ENCODE data around the gene WDR74. TPM values are rescaled to one million over a fixed set of nuclear protein-coding genes. Genes with fewer than 3 reads are reported as not detected.

WDR74 gene
- total and polyA plus RNA-seq, 9 of the 15 experiments (the other 6 are each of a cell fraction or from before 2014, with no cell fraction given): 32.7 to 210 (median 114) TPM

DNA sequence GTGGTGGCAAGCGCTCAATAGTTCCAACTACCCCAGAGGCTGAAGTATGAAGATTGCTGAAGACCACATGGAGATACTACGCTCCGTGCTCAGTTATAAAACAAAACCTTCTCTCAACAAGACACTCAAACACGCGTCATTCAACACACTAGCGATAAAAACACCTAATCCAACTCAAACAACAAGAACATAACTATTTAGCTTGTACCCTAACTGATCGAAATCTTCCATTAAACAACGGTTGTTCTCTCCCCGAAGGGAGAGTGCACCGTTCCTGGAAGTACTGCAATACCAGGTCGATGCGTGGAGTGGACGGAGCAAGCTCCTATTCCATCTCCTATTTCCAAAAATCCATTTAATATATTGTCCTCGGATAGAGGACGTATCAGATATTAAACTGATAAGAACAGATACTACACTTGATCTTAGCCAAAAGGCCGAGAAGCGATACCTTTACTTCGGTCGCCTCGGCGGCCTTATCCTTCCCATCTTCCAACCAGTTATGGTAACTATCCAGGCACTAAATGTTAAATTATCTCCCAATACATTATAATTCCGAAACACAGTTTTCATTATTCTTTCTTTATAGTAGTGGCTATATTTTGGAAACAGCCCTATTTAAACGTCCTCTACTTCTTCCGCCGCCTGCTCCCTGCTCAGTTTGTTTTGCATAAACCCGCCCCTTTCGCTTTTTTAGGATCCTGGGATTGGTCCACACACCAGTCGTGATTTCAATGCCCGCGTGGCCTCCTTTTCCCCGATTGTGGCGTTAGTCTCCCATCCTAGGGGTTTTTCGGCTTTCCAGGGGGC, 2.2 kb upstream of the WDR74 start (continued):
- TF ChIP-seq, protein P1, sequence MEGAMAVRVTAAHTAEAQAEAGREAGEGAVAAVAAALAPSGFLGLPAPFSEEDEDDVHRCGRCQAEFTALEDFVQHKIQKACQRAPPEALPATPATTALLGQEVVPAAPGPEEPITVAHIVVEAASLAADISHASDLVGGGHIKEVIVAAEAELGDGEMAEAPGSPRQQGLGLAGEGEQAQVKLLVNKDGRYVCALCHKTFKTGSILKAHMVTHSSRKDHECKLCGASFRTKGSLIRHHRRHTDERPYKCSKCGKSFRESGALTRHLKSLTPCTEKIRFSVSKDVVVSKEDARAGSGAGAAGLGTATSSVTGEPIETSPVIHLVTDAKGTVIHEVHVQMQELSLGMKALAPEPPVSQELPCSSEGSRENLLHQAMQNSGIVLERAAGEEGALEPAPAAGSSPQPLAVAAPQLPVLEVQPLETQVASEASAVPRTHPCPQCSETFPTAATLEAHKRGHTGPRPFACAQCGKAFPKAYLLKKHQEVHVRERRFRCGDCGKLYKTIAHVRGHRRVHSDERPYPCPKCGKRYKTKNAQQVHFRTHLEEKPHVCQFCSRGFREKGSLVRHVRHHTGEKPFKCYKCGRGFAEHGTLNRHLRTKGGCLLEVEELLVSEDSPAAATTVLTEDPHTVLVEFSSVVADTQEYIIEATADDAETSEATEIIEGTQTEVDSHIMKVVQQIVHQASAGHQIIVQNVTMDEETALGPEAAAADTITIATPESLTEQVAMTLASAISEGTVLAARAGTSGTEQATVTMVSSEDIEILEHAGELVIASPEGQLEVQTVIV (CRISPR knock-in tag; IDR thresholded peaks at IDR 0.05; ENCODE audit: borderline replicate concordance): peak; percentile 94
- TF ChIP-seq POLR2AphosphoS2 (IDR thresholded peaks at IDR 0.05; ENCODE audit: low read length) (peak; percentile 100), EP400 (IDR thresholded peaks at IDR 0.05) (peak; percentile 86), RBM15 (IDR thresholded peaks at IDR 0.05; ENCODE audit: insufficient read depth, low read length) (no peak), NCOR1 (IDR thresholded peaks at IDR 0.05) (peak; percentile 100), KLF13 (tag; IDR thresholded peaks at IDR 0.05; ENCODE audit: borderline replicate concordance, low read depth) (peak; percentile 84), CAMTA2 (CRISPR knock-in tag; conservative IDR thresholded peaks at IDR 0.05) (peak; percentile 100), ZNF41 (CRISPR knock-in tag; conservative IDR thresholded peaks at IDR 0.05) (peak; percentile 97), CBX3 (IDR thresholded peaks at IDR 0.05; ENCODE audit: borderline replicate concordance in 1 of 2, low read length in 2 of 2) (peak in 1 of 2 experiments; percentile 93; a peak in 2 of 3 replicates), KDM1A (IDR thresholded peaks at IDR 0.05) (peak; percentile 74 to 84), ILF3 (IDR thresholded peaks at IDR 0.05; ENCODE audit: borderline replicate concordance) (peak; percentile 100), CHD4 (IDR thresholded peaks at IDR 0.05; ENCODE audit: insufficient read depth, insufficient replicate concordance, low read depth, low read length, poor library complexity, severe bottlenecking) (no peak), SIN3B (IDR thresholded peaks at IDR 0.05; ENCODE audit: low read depth) (peak; percentile 35; the same call in 1 of the 2 replicates), ZNF583 (CRISPR knock-in tag; IDR thresholded peaks at IDR 0.05) (peak; percentile 89), DDX20 (tag; IDR thresholded peaks at IDR 0.05; ENCODE audit: low read depth) (peak; percentile 71), HMG20B (CRISPR knock-in tag; IDR thresholded peaks at IDR 0.05) (peak; percentile 100), ETV1 (tag; conservative IDR thresholded peaks at IDR 0.05; ENCODE audit: low read depth) (peak; percentile 89)
- TF ChIP-seq, protein P2, sequence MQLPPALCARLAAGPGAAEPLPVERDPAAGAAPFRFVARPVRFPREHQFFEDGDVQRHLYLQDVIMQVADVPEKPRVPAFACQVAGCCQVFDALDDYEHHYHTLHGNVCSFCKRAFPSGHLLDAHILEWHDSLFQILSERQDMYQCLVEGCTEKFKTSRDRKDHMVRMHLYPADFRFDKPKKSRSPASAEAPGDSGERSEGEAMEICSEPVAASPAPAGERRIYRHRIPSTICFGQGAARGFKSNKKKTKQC (CRISPR knock-in tag; IDR thresholded peaks at IDR 0.05): peak; percentile 74; the same call in 1 of the 2 replicates
- TF ChIP-seq, protein P3, sequence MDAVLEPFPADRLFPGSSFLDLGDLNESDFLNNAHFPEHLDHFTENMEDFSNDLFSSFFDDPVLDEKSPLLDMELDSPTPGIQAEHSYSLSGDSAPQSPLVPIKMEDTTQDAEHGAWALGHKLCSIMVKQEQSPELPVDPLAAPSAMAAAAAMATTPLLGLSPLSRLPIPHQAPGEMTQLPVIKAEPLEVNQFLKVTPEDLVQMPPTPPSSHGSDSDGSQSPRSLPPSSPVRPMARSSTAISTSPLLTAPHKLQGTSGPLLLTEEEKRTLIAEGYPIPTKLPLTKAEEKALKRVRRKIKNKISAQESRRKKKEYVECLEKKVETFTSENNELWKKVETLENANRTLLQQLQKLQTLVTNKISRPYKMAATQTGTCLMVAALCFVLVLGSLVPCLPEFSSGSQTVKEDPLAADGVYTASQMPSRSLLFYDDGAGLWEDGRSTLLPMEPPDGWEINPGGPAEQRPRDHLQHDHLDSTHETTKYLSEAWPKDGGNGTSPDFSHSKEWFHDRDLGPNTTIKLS (IDR thresholded peaks at IDR 0.05; ENCODE audit: borderline replicate concordance, low read depth): peak; percentile 87
- TF ChIP-seq, protein P4, sequence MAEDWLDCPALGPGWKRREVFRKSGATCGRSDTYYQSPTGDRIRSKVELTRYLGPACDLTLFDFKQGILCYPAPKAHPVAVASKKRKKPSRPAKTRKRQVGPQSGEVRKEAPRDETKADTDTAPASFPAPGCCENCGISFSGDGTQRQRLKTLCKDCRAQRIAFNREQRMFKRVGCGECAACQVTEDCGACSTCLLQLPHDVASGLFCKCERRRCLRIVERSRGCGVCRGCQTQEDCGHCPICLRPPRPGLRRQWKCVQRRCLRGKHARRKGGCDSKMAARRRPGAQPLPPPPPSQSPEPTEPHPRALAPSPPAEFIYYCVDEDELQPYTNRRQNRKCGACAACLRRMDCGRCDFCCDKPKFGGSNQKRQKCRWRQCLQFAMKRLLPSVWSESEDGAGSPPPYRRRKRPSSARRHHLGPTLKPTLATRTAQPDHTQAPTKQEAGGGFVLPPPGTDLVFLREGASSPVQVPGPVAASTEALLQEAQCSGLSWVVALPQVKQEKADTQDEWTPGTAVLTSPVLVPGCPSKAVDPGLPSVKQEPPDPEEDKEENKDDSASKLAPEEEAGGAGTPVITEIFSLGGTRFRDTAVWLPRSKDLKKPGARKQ (CRISPR knock-in tag; IDR thresholded peaks at IDR 0.05): no peak

Measured in K562 (cell line).